ENCODE measurements around the gene IQCK.
"Not testable (repeated sequence)": the region's sequence is repeated elsewhere in the genome, so short reads cannot be mapped to it uniquely, and the experiment has no call there.

IQCK gene

DNA sequence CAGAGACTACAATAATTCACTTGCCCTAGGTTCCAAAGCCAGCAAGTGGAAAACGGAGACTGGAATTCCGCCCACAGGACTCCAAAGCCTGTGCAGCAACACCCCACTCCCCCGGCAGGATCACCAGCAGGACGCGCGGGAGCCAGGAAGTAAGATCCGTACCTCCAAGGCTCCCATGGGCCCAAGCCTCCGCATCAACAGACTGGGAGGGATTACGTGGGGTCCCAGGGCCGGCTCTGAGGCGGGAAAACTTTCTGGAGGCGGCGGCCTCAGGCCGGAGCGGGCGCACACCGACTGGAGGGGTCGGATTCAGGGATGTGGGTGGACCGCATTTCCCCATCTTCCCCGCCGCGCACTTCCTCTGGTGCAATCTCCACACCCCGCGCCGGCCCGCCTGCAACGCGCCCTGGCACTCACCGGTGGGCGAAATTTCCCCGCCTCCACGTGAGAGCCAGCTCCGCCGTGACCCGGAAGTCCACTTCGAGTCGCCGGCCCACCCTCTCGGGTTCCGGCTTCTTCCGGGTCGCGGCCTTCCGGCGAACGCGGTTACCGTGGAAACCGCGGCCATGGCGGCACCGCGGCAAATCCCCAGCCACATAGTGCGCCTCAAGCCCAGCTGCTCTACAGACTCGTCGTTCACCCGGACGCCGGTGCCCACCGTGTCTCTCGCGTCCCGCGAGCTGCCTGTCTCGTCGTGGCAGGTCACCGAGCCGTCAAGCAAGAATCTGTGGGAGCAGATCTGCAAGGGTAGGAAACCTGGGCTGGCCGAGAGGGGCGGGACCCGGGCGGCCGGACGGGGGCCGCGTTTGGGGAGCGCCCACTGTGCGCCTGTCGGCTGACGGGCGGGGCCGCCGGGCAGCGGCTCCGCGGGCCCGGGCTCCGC, at the start of gene IQCK, which contains the start of gene KNOP1:
Gene IQCK (plus strand): TSS at position 531 of the 883 bp plus-strand sequence. CDS start 36 bp downstream, at position 567.
Gene KNOP1 (minus strand): TSS at position 487 of the 883 bp plus-strand sequence. CDS start 3,192 bp downstream, outside the sequence.
- DNase-seq: peak; percentile 93

- no peak for DNase-seq
Observed at GRCh38 chr16:19672378-19672777, 45.7 kb upstream of the IQCK start.

- DNase-seq: no peak
Observed at GRCh38 chr16:19674485-19674884, 43.6 kb upstream of the IQCK start.

GRCh38 chr16:19677402-19677801, 40.7 kb upstream of the IQCK start:
- DNase-seq: no peak

- DNase-seq: no peak
Observed at GRCh38 chr16:19678804-19679203, 39.3 kb upstream of the IQCK start.

- not testable (repeated sequence) for DNase-seq
Observed at GRCh38 chr16:19679281-19679680, 38.8 kb upstream of the IQCK start.

DNA sequence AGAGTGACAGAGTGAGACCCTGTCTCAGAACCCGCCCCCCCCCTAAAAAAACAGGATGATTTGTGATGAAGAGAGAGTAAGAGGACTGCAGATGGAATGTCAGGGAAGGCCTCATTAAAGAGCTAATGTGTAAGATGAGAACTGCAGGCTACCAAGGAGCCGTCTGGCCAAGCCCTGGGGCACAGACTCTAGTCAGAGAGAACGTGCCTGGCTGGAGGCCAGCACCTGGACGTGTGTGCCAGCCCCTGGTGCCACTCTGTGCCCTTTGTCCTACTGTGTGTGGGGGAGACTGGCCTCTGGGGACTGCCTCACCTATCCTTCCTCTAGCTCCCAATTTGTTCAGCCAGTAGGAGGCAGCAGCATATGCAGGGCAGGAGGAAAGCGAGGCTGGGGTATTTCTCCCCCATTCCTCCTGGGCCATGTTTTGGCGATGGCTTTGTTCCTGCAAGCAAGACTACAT, 37.2 kb upstream of the IQCK start:
- DNase-seq: no peak

DNA sequence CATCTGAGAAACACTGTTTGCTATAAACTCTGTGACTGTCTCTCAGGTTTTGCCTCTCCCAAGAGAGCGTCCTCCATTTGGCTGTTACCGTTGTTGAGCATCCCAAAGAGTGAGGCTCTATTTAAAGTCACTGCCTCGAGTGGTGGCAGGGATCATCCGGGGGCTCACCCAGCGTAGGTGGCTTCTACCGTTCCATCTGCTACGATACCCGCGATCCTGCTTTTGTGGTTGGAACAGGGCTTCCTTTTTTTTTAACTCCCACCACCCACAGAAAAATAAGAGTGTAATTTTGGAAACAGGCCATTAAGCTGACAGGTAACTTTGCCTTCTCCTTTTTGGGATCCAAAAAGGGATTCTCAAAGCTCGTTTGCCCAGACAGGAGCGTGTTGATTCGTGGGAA, 36.4 kb upstream of the IQCK start:
- DNase-seq: no peak

GRCh38 chr16:19683453-19684236, 34.4 kb upstream of the IQCK start:
- DNase-seq: no peak

DNA sequence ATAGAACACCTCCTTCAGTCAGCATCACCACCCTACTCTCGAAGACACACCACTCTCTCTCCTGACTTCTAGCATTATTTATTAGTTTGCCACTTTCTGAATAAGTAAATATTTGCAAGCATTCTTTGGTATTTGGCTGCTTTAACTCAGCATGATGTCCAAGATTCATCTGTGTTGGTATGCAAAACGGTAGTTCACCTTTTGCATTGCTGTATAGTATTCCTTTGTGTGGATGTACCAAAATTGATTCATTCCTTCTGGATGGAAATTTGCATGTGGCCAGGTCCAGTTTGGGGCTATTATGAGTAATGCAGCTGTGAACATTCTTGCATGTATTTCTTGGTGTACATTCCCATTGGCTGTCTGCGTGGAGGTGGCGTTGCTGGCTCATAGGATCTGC, 32.9 kb upstream of the IQCK start:
- DNase-seq: no peak

GRCh38 chr16:19687279-19687678, 30.8 kb upstream of the IQCK start:
- no peak for DNase-seq

GRCh38 chr16:19688396-19689024, 29.6 kb upstream of the IQCK start:
- no peak for DNase-seq

GRCh38 chr16:19689342-19689741, 28.7 kb upstream of the IQCK start:
- DNase-seq: no peak

DNA sequence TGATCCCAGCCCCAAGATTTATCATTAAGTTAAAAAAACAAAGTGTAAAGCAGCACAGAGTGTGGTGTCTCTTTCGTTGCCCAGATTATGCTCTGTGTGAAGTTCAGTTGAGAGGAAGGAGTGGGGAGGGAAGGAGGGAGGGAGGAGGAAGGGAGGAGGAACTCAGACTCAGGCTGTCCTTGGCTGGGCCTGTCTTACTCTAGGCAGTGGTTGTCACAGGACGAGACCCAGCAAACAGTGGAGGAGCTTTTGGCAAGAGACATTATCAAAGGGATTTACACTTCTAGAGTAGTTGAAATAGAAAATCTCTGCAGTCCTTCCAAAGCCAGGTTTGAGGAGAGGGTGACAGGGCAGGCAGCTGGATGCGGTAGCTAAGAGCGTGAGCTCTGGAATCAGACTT, 27.9 kb upstream of the IQCK start:
- DNase-seq: no peak

- DNase-seq: no peak
Observed at GRCh38 chr16:19691161-19691711, 26.8 kb upstream of the IQCK start.

DNA sequence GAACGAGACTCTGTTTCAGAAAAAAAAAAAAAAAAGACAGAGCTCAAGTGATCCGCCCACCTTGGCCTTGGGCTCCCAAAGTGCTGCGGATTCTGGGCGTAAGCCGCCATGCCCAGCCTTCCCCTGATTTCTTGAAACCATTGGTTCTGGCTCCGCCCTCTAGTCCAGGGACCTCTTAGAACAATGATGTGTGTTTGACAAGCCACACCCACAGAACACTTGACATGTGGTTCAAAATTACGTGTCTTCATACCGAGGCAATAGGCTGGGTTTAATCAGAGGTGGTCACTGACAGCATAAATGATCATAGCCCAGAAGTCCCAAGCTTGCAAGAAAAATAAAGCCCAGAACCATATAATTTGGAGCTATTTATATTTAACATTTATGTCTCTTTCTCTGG, 23.1 kb upstream of the IQCK start:
- DNase-seq: no peak

DNA sequence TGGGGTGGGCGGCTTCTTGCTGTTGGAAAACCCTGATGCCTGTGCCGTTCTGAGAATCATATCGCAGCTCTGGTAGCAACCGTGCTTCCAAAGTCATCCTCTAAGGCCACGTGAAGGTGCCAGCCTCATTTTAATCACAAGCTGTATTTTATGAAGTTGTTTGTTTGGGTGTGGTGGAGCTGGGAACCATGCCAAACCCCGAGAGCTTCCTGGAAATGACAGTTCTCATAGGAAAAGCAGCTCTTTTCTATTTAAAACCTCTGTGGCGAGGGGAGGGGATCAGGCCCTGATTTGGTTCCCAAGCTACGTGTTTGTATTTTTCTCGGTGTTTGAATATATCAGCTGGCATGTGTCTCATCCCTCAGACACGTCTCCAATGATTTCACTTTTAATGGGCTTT, 21.7 kb upstream of the IQCK start:
- peak; percentile 54 for DNase-seq

DNA sequence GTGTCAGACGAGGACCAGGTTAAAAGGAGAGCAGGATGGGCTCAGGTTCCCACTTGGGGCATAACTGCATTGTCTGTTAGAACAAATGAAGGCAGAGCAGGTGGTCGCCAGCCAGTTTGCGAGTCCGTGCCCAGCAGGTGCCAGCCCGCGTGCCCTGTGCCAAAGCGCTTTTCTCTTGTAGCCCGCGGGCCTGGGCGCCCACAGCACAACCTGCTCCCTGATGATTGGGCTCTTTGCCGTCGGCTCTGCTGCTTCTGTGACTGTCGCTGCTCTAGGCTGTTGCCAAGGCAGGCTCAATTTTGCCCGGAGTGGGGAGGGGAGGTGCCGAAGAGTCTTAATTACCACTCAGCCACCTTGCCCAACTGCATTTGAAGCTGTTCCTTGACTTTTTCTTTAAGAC, 21.1 kb upstream of the IQCK start:
- no peak for DNase-seq

GRCh38 chr16:19697756-19698318, 20.2 kb upstream of the IQCK start:
- DNase-seq: no peak

DNA sequence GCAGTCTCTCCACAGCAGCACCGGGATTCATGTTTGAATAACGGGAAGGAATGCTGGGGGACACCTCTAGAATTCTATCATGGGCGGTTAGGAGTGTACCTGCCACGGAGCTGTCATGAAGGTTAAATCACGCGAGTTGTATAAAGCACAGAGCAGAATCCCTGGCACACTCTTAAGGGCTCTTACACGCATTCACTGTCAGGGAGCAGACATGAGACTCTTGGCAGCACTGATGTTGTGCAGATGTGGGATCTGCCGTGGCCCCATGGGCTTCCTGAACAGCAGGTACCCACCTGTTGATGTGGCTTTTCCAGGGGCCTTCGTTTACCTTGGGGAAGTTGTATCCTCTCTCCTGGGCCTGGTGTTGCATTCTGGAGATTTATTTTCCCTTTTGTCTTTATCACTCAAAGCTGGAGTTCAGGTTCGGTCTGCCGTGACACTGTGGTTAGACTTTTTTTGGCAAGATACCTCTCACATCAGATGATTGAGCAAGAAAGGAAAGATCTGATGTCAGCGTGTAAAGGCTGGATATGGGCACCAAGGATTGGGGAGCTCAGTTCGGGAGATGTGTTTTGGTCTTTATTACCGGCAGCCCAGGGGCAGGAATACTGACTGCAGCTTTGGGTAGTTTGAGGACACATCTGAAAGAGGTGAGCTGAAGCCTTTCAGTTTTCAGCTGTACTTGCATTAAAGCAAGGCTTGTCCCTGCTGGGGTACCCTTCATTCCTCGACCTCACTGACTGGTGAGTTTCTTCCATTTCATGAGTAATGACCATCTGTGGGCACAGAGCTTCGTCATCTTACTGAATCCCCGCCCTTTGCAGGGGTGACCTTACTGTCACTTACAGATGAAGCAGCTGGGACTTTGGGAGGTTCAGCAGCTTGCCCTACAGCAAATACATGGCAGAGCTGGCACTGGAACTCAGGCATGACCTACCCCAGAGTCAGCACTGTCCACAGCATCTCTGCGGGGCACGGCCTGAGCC, 19.3 kb upstream of the IQCK start:
- DNase-seq: no peak

- no peak for DNase-seq
Observed at GRCh38 chr16:19699472-19699871, 18.6 kb upstream of the IQCK start.

Measured in activated naive CD4-positive, alpha-beta T cell treated with Interleukin-2 at 50 U/mL for 16 hours (primary cell).